ENCODE results near the gene ZNF428. TPM values are rescaled to one million over a fixed set of nuclear protein-coding genes. Genes with fewer than 3 reads are reported as not detected.

The ZNF428 gene
- total RNA-seq, 4 donors from 2014 or later: 28.9 to 61.5 (median 33.5) TPM

GRCh38 chr19:43622070-43622469, 2.6 kb upstream of the ZNF428 start:
- no peaks in the 10 kb centered on the region for H3K27me3 ChIP-seq
- 79 to 83% methylated on average over 4 of the region's 4 CpGs for WGBS, 2 donors
- H3K4me3 ChIP-seq (replicated peaks in 1 of 3): no peak overlapping the region
- no peak for DNase-seq
- H3K27ac ChIP-seq: no peak overlapping the region
- intact Hi-C loops (cut with DNase I): no loop called here
- H3K9me3 ChIP-seq: no peaks in the 10 kb centered on the region
- TF ChIP-seq POLR2A (IDR thresholded peaks at IDR 0.05): no peak
- no peak for TF ChIP-seq CTCF (IDR thresholded peaks at IDR 0.05)
- H3K36me3 ChIP-seq: no peaks in the 10 kb centered on the region
- H3K4me1 ChIP-seq: peaks cover 7 to 10% of the 10 kb centered on the region in 2 donors

- H3K4me1 ChIP-seq: peaks cover 10 to 11% of the 10 kb centered on the region in 2 donors
- no peaks in the 10 kb centered on the region for H3K9me3 ChIP-seq
- intact Hi-C loops (cut with DNase I): no loop called here
- H3K4me3 ChIP-seq (replicated peaks in 1 of 3): peak overlapping the region; percentile 38 to 74 (median 72)
- H3K27ac ChIP-seq: peak overlapping the region; percentile 88 to 97 (median 95)
- WGBS, 2 donors: 49 to 69% methylated on average over 16 to 21 of the region's 23 CpGs
- DNase-seq: no peak
- no peaks in the 10 kb centered on the region for H3K27me3 ChIP-seq
- no peak for TF ChIP-seq POLR2A (IDR thresholded peaks at IDR 0.05)
- TF ChIP-seq CTCF (IDR thresholded peaks at IDR 0.05): no peak
- no peaks in the 10 kb centered on the region for H3K36me3 ChIP-seq
These were observed 902 bp upstream of the ZNF428 start for GRCh38 chr19:43620061-43621001.

- no peaks in the 10 kb centered on the region for H3K27me3 ChIP-seq
- peak overlapping the region; percentile 38 to 74 (median 72) for H3K4me3 ChIP-seq (replicated peaks in 1 of 3)
- peaks cover 10 to 11% of the 10 kb centered on the region in 2 donors for H3K4me1 ChIP-seq
- intact Hi-C loops (cut with DNase I): no loop called here
- H3K27ac ChIP-seq: peak overlapping the region; percentile 88 to 97 (median 95)
- DNase-seq: no peak
- TF ChIP-seq CTCF (IDR thresholded peaks at IDR 0.05) (no peak), POLR2A (IDR thresholded peaks at IDR 0.05) (no peak)
- no peaks in the 10 kb centered on the region for H3K9me3 ChIP-seq
- H3K36me3 ChIP-seq: no peaks in the 10 kb centered on the region
- 0 to 1% methylated on average over 9 to 11 of the region's 14 CpGs for WGBS, 2 donors
These were observed 538 bp downstream of the ZNF428 start for GRCh38 chr19:43618921-43619261.

GRCh38 chr19:43616954-43617353, 2.5 kb downstream of the ZNF428 start:
- WGBS, 2 donors: 89 to 93% methylated on average over 6 of the region's 6 CpGs
- Histone ChIP-seq H3K36me3 (peaks cover 5 to 8% of the 10 kb centered on the region in 2 donors), H3K9me3 (no peaks in the 10 kb centered on the region), H3K27me3 (no peaks in the 10 kb centered on the region), H3K27ac (no peak overlapping the region), H3K4me3 (replicated peaks in 1 of 3) (no peak overlapping the region), H3K4me1 (peaks cover 10 to 11% of the 10 kb centered on the region in 2 donors)
- DNase-seq: no peak
- intact Hi-C loops (cut with DNase I): no loop called here
- TF ChIP-seq CTCF (IDR thresholded peaks at IDR 0.05): no peak
- no peak for TF ChIP-seq POLR2A (IDR thresholded peaks at IDR 0.05)

- H3K27me3 ChIP-seq: no peaks in the 10 kb centered on the region
- TF ChIP-seq POLR2A (IDR thresholded peaks at IDR 0.05): no peak
- TF ChIP-seq CTCF (IDR thresholded peaks at IDR 0.05): no peak
- peaks cover 10 to 11% of the 10 kb centered on the region in 2 donors for H3K4me1 ChIP-seq
- H3K36me3 ChIP-seq: peaks cover 5 to 8% of the 10 kb centered on the region in 2 donors
- H3K4me3 ChIP-seq (replicated peaks in 1 of 3): no peak overlapping the region
- intact Hi-C loops (cut with DNase I): no loop called here
- DNase-seq: no peak
- no peak overlapping the region for H3K27ac ChIP-seq
- WGBS, 2 donors: 75 to 95% methylated on average over 1 of the region's 1 CpG
- H3K9me3 ChIP-seq: no peaks in the 10 kb centered on the region
These were observed 3.1 kb downstream of the ZNF428 start for GRCh38 chr19:43616306-43616705.

Data from thyroid gland (tissue), 4 donors.